PFSK-1 (cell line): ENCODE results near the gene ZDHHC7.

Experiments used
- POLR2AphosphoS5 ChIP-seq: IDR thresholded peaks from 2 replicates; pipeline ENCODE4 v1.6.1; 2012; ENCODE audit warnings: low read depth, mild to moderate bottlenecking, control low read depth, low read length, moderate library complexity
- SIN3A ChIP-seq: IDR thresholded peaks from 2 replicates; pipeline ENCODE4 v1.6.1; 2012; ENCODE audit warnings: mild to moderate bottlenecking, low read length, moderate library complexity, borderline replicate concordance; ENCODE audit not compliant: insufficient read depth
- TAF1 ChIP-seq: IDR thresholded peaks from 2 replicates; pipeline ENCODE4 v1.6.1; 2012; ENCODE audit warnings: low read length, control low read depth, borderline replicate concordance; ENCODE audit not compliant: insufficient read depth

DNA sequence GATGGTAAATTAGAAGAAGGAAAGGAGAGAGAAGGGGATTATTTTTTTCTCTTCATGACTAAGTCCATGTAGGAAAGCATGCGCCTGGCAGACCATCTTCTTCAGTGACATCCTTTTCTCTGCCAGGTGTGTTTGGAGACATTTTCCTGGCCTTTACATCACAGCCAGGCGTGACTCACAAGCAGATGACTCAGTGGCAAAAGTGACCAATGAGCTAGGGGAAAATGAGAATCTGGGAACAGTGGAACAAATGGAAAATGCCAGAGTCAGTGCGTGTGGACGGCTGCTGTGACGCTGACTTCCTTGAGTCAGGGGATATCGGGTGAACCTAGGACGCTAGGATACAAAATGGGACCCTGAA is 25.7 kb upstream of the ZDHHC7 start:
- TF ChIP-seq TAF1, result no peak
- TF ChIP-seq SIN3A, result no peak
- TF ChIP-seq POLR2AphosphoS5, result no peak
